ENCODE data around the gene DENND5A. TPM values are rescaled to one million over a fixed set of nuclear protein-coding genes. Genes with fewer than 3 reads are reported as not detected.
"Not testable (repeated sequence)": the region's sequence is repeated elsewhere in the genome, so short reads cannot be mapped to it uniquely, and the experiment has no call there.

Gene DENND5A
- total RNA-seq, 1 experiment from 2014 or later = 71.1 TPM

GRCh38 chr11:9264316-9265210 lies 587 bp downstream of the DENND5A start:
- DNase-seq (ENCODE audit: low read depth) = peak; percentile 72

- DNase-seq (ENCODE audit: low read depth) = peak; percentile 60
These were observed 1.3 kb downstream of the DENND5A start for GRCh38 chr11:9263840-9264315.

GRCh38 chr11:9260838-9261146 lies 4.4 kb downstream of the DENND5A start:
- DNase-seq (ENCODE audit: low read depth) = not testable (repeated sequence)

GRCh38 chr11:9259981-9260837 lies 4.9 kb downstream of the DENND5A start:
- DNase-seq (ENCODE audit: low read depth) = no peak

GRCh38 chr11:9258279-9258678 lies 6.9 kb downstream of the DENND5A start:
- DNase-seq (ENCODE audit: low read depth) = not testable (repeated sequence)

GRCh38 chr11:9254416-9254815 lies 10.7 kb downstream of the DENND5A start:
- DNase-seq (ENCODE audit: low read depth) = peak; percentile 33

- DNase-seq (ENCODE audit: low read depth) = no peak
These were observed 12.1 kb downstream of the DENND5A start for GRCh38 chr11:9253086-9253485.

GRCh38 chr11:9251311-9251710 lies 13.8 kb downstream of the DENND5A start:
- DNase-seq (ENCODE audit: low read depth) = peak; percentile 84

GRCh38 chr11:9250139-9250582 lies 15.0 kb downstream of the DENND5A start:
- peak; percentile 63 for DNase-seq (ENCODE audit: low read depth)

GRCh38 chr11:9249252-9249651 lies 15.9 kb downstream of the DENND5A start:
- DNase-seq (ENCODE audit: low read depth) = no peak

- no peak for DNase-seq (ENCODE audit: low read depth)
These were observed 17.3 kb downstream of the DENND5A start for GRCh38 chr11:9247863-9248262.

- DNase-seq (ENCODE audit: low read depth) = not testable (repeated sequence)
These were observed 28.9 kb downstream of the DENND5A start for GRCh38 chr11:9236242-9236641.

GRCh38 chr11:9232482-9232881 lies 32.7 kb downstream of the DENND5A start:
- no peak for DNase-seq (ENCODE audit: low read depth)

- DNase-seq (ENCODE audit: low read depth) = peak; percentile 47
These were observed 33.3 kb downstream of the DENND5A start for GRCh38 chr11:9231848-9232177.

- DNase-seq (ENCODE audit: low read depth) = no peak
These were observed 34.9 kb downstream of the DENND5A start for GRCh38 chr11:9230296-9230695.

GRCh38 chr11:9228091-9228490 lies 37.1 kb downstream of the DENND5A start:
- no peak for DNase-seq (ENCODE audit: low read depth)

GRCh38 chr11:9225748-9226298 lies 39.3 kb downstream of the DENND5A start:
- DNase-seq (ENCODE audit: low read depth) = no peak

- DNase-seq (ENCODE audit: low read depth) = no peak
These were observed 42.5 kb downstream of the DENND5A start for GRCh38 chr11:9222654-9223053.

GRCh38 chr11:9220853-9221252 lies 44.3 kb downstream of the DENND5A start:
- DNase-seq (ENCODE audit: low read depth) = not testable (repeated sequence)

- DNase-seq (ENCODE audit: low read depth) = peak; percentile 70
These were observed 45.6 kb downstream of the DENND5A start for GRCh38 chr11:9219572-9219971.

- DNase-seq (ENCODE audit: low read depth) = no peak
These were observed 46.0 kb downstream of the DENND5A start for GRCh38 chr11:9219115-9219514.

- peak; percentile 91 for DNase-seq (ENCODE audit: low read depth)
These were observed 50.4 kb downstream of the DENND5A start for GRCh38 chr11:9214765-9215164.
